WI38 (cell line): Measurements from ENCODE around the gene SLC13A4.
"Not testable (repeated sequence)": the region's sequence is repeated elsewhere in the genome, so short reads cannot be mapped to it uniquely, and the experiment has no call there.

ENCODE experiments used
- H3K4me3 ChIP-seq: 2 replicates; pipeline ENCODE4 v1.5.1; 2011; ENCODE audit warnings: low read depth, mild to moderate bottlenecking, control low read depth, low read length
- CTCF ChIP-seq: IDR thresholded peaks from 2 replicates; pipeline ENCODE4 v1.5.1; 2012; ENCODE audit warnings: low read depth, mild to moderate bottlenecking, control low read depth, low read length

SLC13A4 gene

DNA sequence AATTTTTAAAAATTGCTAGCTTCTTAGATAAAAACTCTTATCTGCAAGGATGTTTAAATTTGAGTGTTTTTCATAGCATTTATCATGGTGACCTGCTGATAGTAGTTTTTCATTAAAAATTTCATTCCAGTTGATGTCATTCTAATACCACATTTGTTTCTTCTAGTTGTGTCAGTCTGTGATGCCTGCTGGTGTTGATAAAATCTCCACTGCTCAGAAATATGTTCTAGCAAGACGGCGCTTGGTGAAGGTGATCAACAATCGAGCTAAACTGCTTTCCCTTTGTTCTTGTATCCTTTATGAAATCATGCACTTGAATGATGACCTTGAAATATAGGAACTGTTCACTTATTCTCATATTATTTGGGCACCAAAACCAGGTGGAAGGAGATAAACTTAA lies 83.3 kb downstream of the SLC13A4 start:
- H3K4me3 ChIP-seq = no peak overlapping the region
- no peak for TF ChIP-seq CTCF

DNA sequence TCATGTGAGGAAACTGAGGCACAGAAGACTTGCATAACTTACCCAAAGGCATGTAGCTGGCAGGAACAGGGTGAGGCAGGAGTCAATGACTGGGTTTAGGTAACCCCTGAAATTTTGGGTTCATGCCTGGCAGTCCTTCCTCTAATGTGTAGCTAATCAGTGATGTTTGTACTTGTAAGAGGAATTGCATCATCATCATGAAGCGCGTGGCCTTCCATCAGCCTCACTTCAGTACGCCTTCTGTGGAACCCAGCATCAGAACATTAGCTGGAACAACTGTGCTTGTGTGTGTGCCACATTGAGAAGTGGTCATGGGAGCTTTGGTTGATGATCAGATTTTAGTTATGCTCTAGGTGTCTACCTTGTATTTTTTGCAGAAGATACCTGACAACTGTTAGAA lies 83.8 kb downstream of the SLC13A4 start:
- no peak overlapping the region for H3K4me3 ChIP-seq
- no peak for TF ChIP-seq CTCF

DNA sequence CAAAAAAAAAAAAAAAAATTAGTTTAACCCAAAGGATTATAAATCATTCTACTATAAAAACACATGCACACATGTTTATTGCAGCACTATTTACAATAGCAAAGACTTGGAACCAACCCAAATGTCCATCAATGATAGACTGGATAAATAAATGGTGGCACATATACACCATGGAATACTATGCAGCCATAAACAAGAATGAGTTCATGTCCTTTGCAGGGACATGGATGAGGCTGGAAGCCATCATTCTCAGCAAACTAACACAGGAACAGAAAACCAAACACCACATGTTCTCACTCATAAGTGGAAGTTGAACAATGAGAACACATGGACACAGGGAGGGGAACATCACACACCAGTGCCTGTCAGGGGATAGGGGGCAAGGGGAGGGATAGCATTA lies 88.3 kb downstream of the SLC13A4 start:
- not testable (repeated sequence) for H3K4me3 ChIP-seq

- H3K4me3 ChIP-seq = no peak overlapping the region
- no peak for TF ChIP-seq CTCF
Observed at GRCh38 chr7:135634191-135634878, 93.7 kb downstream of the SLC13A4 start.
